Endothelial cell of umbilical vein (primary cell): ENCODE data around the gene GRB14.

Experiments
- EZH2 ChIP-seq: IDR thresholded peaks from 2 replicates; pipeline ENCODE4 v1.6.1; 2012; ENCODE audit warnings: borderline replicate concordance, low read depth, mild to moderate bottlenecking, moderate library complexity, low read length, inconsistent platforms; ENCODE audit not compliant: severe bottlenecking
- MYC ChIP-seq: IDR thresholded peaks from one replicate; pipeline ENCODE4 v1.6.1; 2011; ENCODE audit warnings: mild to moderate bottlenecking, low read depth, low read length
- POLR2AphosphoS5 ChIP-seq: IDR thresholded peaks from 2 replicates; pipeline ENCODE4 v1.6.1; 2012; ENCODE audit warnings: low read depth, mild to moderate bottlenecking, control low read depth, low read length, moderate library complexity; ENCODE audit not compliant: insufficient read depth
- TF ChIP-seq, protein P1 (sequence below), 2 donors: IDR thresholded peaks; 1 replicate in 1 of 2; 2 replicates in 1 of 2; pipeline ENCODE4 v1.5.1; 2011; ENCODE audit warnings: low read length in 2 of 2, mild to moderate bottlenecking in 2 of 2, moderate library complexity in 2 of 2, control low read depth in 1 of 2, inconsistent platforms in 1 of 2, low read depth in 1 of 2; ENCODE audit not compliant: insufficient read depth in 1 of 2; ENCODE audit errors: extremely low read depth in 1 of 2

DNA sequence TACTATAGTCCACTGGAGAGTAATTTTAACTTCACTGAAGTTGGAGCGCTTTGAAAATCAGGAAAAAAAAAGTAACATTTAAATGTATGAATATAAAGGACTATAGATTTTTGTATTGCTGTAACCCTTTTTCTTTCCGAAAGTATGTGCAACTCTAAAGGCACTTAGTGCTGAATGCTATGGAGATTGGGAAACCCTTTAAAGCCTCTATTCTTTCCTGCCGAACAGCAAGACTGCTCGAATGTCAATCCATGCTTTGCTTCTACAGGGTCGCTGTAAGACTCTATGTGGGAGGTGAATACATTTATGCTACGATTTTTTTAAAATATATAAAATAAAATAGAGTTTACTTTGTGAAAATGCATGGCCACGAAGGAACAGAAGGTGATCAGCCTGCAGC lies 825 bp downstream of the GRB14 start:
- TF ChIP-seq, protein P1, sequence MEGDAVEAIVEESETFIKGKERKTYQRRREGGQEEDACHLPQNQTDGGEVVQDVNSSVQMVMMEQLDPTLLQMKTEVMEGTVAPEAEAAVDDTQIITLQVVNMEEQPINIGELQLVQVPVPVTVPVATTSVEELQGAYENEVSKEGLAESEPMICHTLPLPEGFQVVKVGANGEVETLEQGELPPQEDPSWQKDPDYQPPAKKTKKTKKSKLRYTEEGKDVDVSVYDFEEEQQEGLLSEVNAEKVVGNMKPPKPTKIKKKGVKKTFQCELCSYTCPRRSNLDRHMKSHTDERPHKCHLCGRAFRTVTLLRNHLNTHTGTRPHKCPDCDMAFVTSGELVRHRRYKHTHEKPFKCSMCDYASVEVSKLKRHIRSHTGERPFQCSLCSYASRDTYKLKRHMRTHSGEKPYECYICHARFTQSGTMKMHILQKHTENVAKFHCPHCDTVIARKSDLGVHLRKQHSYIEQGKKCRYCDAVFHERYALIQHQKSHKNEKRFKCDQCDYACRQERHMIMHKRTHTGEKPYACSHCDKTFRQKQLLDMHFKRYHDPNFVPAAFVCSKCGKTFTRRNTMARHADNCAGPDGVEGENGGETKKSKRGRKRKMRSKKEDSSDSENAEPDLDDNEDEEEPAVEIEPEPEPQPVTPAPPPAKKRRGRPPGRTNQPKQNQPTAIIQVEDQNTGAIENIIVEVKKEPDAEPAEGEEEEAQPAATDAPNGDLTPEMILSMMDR (IDR thresholded peaks at IDR 0.05; ENCODE audit: extremely low read depth in 1 of 2, insufficient read depth in 1 of 2, low read depth in 1 of 2, low read length in 2 of 2), result no peak
- no peak for TF ChIP-seq POLR2AphosphoS5
- TF ChIP-seq MYC, result no peak
- no peak for TF ChIP-seq EZH2
